ENCODE measurements around the gene MINAR1. TPM values are rescaled to one million over a fixed set of nuclear protein-coding genes. Genes with fewer than 3 reads are reported as not detected.

The MINAR1 gene
- total RNA-seq, result under 1 TPM; 0.40 to 0.55 TPM

- Mint-ChIP-seq H3K4me3 (peak within 1 kb of the TSS; percentile 24), H3K27ac (peak within 1 kb of the TSS; percentile 34), H3K9me3 (no peaks in the 10 kb centered on the region), H3K4me1 (peaks cover 6% of the 10 kb centered on the region), H3K36me3 (ENCODE audit: low read depth) (no peaks in the 10 kb centered on the region), H3K27me3 (peaks cover 75% of the 10 kb centered on the region)
- CTCF ChIA-PET, result no interaction called here
- no peak for DNase-seq
- POLR2A ChIA-PET, result no interaction called here
Observed at GRCh38 chr15:79431636-79432344, at the start of gene MINAR1. MINAR1 (plus strand) TSS chr15:79432336; CDS start chr15:79456148, 23,812 bp downstream.

- Mint-ChIP-seq H3K4me1 (no peaks in the 10 kb centered on the region), H3K27me3 (no peaks in the 10 kb centered on the region), H3K9me3 (no peaks in the 10 kb centered on the region), H3K27ac (no peak overlapping the region), H3K4me3 (no peak overlapping the region), H3K36me3 (ENCODE audit: low read depth) (no peaks in the 10 kb centered on the region)
- ChIA-PET POLR2A (no interaction called here), CTCF (no interaction called here)
- no peak for DNase-seq
Observed at GRCh38 chr15:79394231-79394630, 37.9 kb upstream of the MINAR1 start.

- Mint-ChIP-seq H3K27me3 (no peaks in the 10 kb centered on the region), H3K9me3 (no peaks in the 10 kb centered on the region), H3K4me1 (no peaks in the 10 kb centered on the region), H3K36me3 (ENCODE audit: low read depth) (no peaks in the 10 kb centered on the region), H3K4me3 (no peak overlapping the region), H3K27ac (no peak overlapping the region)
- ChIA-PET POLR2A (no interaction called here), CTCF (no interaction called here)
- no peak for DNase-seq
Observed at GRCh38 chr15:79396850-79397249, 35.3 kb upstream of the MINAR1 start.

GRCh38 chr15:79397269-79397910 is 34.7 kb upstream of the MINAR1 start:
- POLR2A ChIA-PET, result no interaction called here
- Mint-ChIP-seq H3K27me3 (no peaks in the 10 kb centered on the region), H3K4me3 (no peak overlapping the region), H3K36me3 (ENCODE audit: low read depth) (no peaks in the 10 kb centered on the region), H3K9me3 (no peaks in the 10 kb centered on the region), H3K27ac (no peak overlapping the region), H3K4me1 (no peaks in the 10 kb centered on the region)
- DNase-seq, result no peak
- CTCF ChIA-PET, result interaction anchor here (1.5 kb wide), 1 partner anchor 16 kb away, joined by 3 read pairs; no protein-coding TSS in a partner anchor

GRCh38 chr15:79399606-79400005 is 32.5 kb upstream of the MINAR1 start:
- no peaks in the 10 kb centered on the region for H3K9me3 Mint-ChIP-seq
- H3K36me3 Mint-ChIP-seq (ENCODE audit: low read depth), result no peaks in the 10 kb centered on the region
- DNase-seq, result no peak
- no peak overlapping the region for H3K4me3 Mint-ChIP-seq
- CTCF ChIA-PET, result no interaction called here
- H3K4me1 Mint-ChIP-seq, result no peaks in the 10 kb centered on the region
- no peaks in the 10 kb centered on the region for H3K27me3 Mint-ChIP-seq
- no peak overlapping the region for H3K27ac Mint-ChIP-seq
- POLR2A ChIA-PET, result no interaction called here

GRCh38 chr15:79400650-79401049 is 31.5 kb upstream of the MINAR1 start:
- H3K4me3 Mint-ChIP-seq, result no peak overlapping the region
- no peak for DNase-seq
- no peak overlapping the region for H3K27ac Mint-ChIP-seq
- CTCF ChIA-PET, result no interaction called here
- H3K9me3 Mint-ChIP-seq, result no peaks in the 10 kb centered on the region
- no peaks in the 10 kb centered on the region for H3K36me3 Mint-ChIP-seq (ENCODE audit: low read depth)
- POLR2A ChIA-PET, result no interaction called here
- H3K27me3 Mint-ChIP-seq, result no peaks in the 10 kb centered on the region
- no peaks in the 10 kb centered on the region for H3K4me1 Mint-ChIP-seq

GRCh38 chr15:79401301-79401700 is 30.8 kb upstream of the MINAR1 start:
- H3K4me3 Mint-ChIP-seq, result no peak overlapping the region
- no peak for DNase-seq
- no peaks in the 10 kb centered on the region for H3K4me1 Mint-ChIP-seq
- H3K36me3 Mint-ChIP-seq (ENCODE audit: low read depth), result no peaks in the 10 kb centered on the region
- no peaks in the 10 kb centered on the region for H3K9me3 Mint-ChIP-seq
- POLR2A ChIA-PET, result no interaction called here
- no peak overlapping the region for H3K27ac Mint-ChIP-seq
- no peaks in the 10 kb centered on the region for H3K27me3 Mint-ChIP-seq
- CTCF ChIA-PET, result no interaction called here

- CTCF ChIA-PET, result no interaction called here
- H3K4me1 Mint-ChIP-seq, result no peaks in the 10 kb centered on the region
- H3K27ac Mint-ChIP-seq, result no peak overlapping the region
- H3K36me3 Mint-ChIP-seq (ENCODE audit: low read depth), result no peaks in the 10 kb centered on the region
- DNase-seq, result no peak
- POLR2A ChIA-PET, result no interaction called here
- H3K27me3 Mint-ChIP-seq, result no peaks in the 10 kb centered on the region
- no peaks in the 10 kb centered on the region for H3K9me3 Mint-ChIP-seq
- no peak overlapping the region for H3K4me3 Mint-ChIP-seq
Observed at GRCh38 chr15:79402136-79402535, 30.0 kb upstream of the MINAR1 start.

- ChIA-PET POLR2A (no interaction called here), CTCF (no interaction called here)
- H3K4me1 Mint-ChIP-seq, result no peaks in the 10 kb centered on the region
- no peaks in the 10 kb centered on the region for H3K9me3 Mint-ChIP-seq
- no peak for DNase-seq
- H3K27ac Mint-ChIP-seq, result no peak overlapping the region
- no peaks in the 10 kb centered on the region for H3K36me3 Mint-ChIP-seq (ENCODE audit: low read depth)
- H3K27me3 Mint-ChIP-seq, result no peaks in the 10 kb centered on the region
- no peak overlapping the region for H3K4me3 Mint-ChIP-seq
Observed at GRCh38 chr15:79403501-79403900, 28.6 kb upstream of the MINAR1 start.

GRCh38 chr15:79406210-79406609 is 25.9 kb upstream of the MINAR1 start:
- POLR2A ChIA-PET, result no interaction called here
- Mint-ChIP-seq H3K4me3 (no peak overlapping the region), H3K36me3 (ENCODE audit: low read depth) (no peaks in the 10 kb centered on the region), H3K9me3 (no peaks in the 10 kb centered on the region), H3K4me1 (no peaks in the 10 kb centered on the region), H3K27me3 (no peaks in the 10 kb centered on the region), H3K27ac (no peak overlapping the region)
- CTCF ChIA-PET, result no interaction called here
- DNase-seq, result no peak

GRCh38 chr15:79408041-79408440 is 24.1 kb upstream of the MINAR1 start:
- H3K27ac Mint-ChIP-seq, result no peak overlapping the region
- ChIA-PET CTCF (no interaction called here), POLR2A (no interaction called here)
- no peaks in the 10 kb centered on the region for H3K9me3 Mint-ChIP-seq
- H3K4me1 Mint-ChIP-seq, result no peaks in the 10 kb centered on the region
- H3K4me3 Mint-ChIP-seq, result no peak overlapping the region
- no peaks in the 10 kb centered on the region for H3K27me3 Mint-ChIP-seq
- no peaks in the 10 kb centered on the region for H3K36me3 Mint-ChIP-seq (ENCODE audit: low read depth)
- no peak for DNase-seq

- no peaks in the 10 kb centered on the region for H3K9me3 Mint-ChIP-seq
- POLR2A ChIA-PET, result no interaction called here
- CTCF ChIA-PET, result no interaction called here
Observed at GRCh38 chr15:79410237-79410636, 21.9 kb upstream of the MINAR1 start.

GRCh38 chr15:79412010-79412409 is 20.1 kb upstream of the MINAR1 start:
- ChIA-PET CTCF (no interaction called here), POLR2A (no interaction called here)
- H3K36me3 Mint-ChIP-seq (ENCODE audit: low read depth), result no peaks in the 10 kb centered on the region
- no peak overlapping the region for H3K27ac Mint-ChIP-seq
- no peaks in the 10 kb centered on the region for H3K9me3 Mint-ChIP-seq
- DNase-seq, result no peak
- H3K4me3 Mint-ChIP-seq, result no peak overlapping the region
- H3K4me1 Mint-ChIP-seq, result no peaks in the 10 kb centered on the region
- H3K27me3 Mint-ChIP-seq, result no peaks in the 10 kb centered on the region

More at GRCh38 chr15:79410237-79410636, 21.9 kb upstream of the MINAR1 start:
- Mint-ChIP-seq H3K27ac (no peak overlapping the region), H3K4me3 (no peak overlapping the region), H3K27me3 (no peaks in the 10 kb centered on the region), H3K4me1 (no peaks in the 10 kb centered on the region), H3K36me3 (ENCODE audit: low read depth) (no peaks in the 10 kb centered on the region)
- DNase-seq, result no peak

GRCh38 chr15:79412429-79412828 is 19.7 kb upstream of the MINAR1 start:
- CTCF ChIA-PET, result no interaction called here
- Mint-ChIP-seq H3K36me3 (ENCODE audit: low read depth) (no peaks in the 10 kb centered on the region), H3K27me3 (no peaks in the 10 kb centered on the region), H3K9me3 (no peaks in the 10 kb centered on the region), H3K27ac (no peak overlapping the region), H3K4me3 (no peak overlapping the region), H3K4me1 (no peaks in the 10 kb centered on the region)
- no peak for DNase-seq
- POLR2A ChIA-PET, result no interaction called here
